ENCODE measurements around the gene FADS2. TPM values are rescaled to one million over a fixed set of nuclear protein-coding genes. Genes with fewer than 3 reads are reported as not detected.

FADS2 gene
- total and polyA plus RNA-seq, 9 of the 15 experiments (the other 6 are each of a cell fraction or from before 2014, with no cell fraction given), result 2.9 to 42.8 (median 16.2) TPM

- WGBS (ENCODE audit: insufficient coverage, low coverage, missing lambda C conversion rate), result 83% methylated on average over 18 of the region's 24 CpGs
- no TSS peak for BruUV-seq (replicated peaks)
- FAIRE-seq (no peak), ATAC-seq (no peak), DNase-seq (ENCODE audit: extremely low read depth in 1 of 4, low spot score in 3 of 4) (no peak)
- no peaks in the 10 kb centered on the region for H3K9me1 ChIP-seq (ENCODE audit: control insufficient read depth, insufficient read depth, low read length)
- peaks cover 0 to 39% of the 10 kb centered on the region in 2 experiments; a peak in 2 of 5 replicates for H3K4me1 ChIP-seq (replicated peaks in 1 of 2; ENCODE audit: control insufficient read depth in 2 of 2, insufficient read depth in 2 of 2, low read length in 2 of 2)
- H4K20me1 ChIP-seq (replicated peaks; ENCODE audit: control insufficient read depth, insufficient read depth, low read length), result peaks cover 6% of the 10 kb centered on the region; the same call in 1 of the 2 replicates
- H3K27me3 ChIP-seq (ENCODE audit: control insufficient read depth in 2 of 2, insufficient read depth in 2 of 2, low read length in 2 of 2), result no peaks in the 10 kb centered on the region
- CTCF ChIA-PET (ENCODE audit: low intra/inter-chr PET ratio), result no interaction called here
- no peak overlapping the region for H3K27ac ChIP-seq (ENCODE audit: extremely low read depth, low read depth, low read length)
- no peaks in the 10 kb centered on the region for H3K79me2 ChIP-seq (ENCODE audit: control insufficient read depth, insufficient read depth, low read length)
- in situ Hi-C loops (cut with MboI) (no loop called here), intact Hi-C loops (cut with micrococcal nuclease) (no loop called here)
- no peak overlapping the region; a peak in 1 of 4 replicates for H3K9ac ChIP-seq (ENCODE audit: insufficient read depth in 1 of 2, low read depth in 2 of 2, low read length in 2 of 2)
- H2AFZ ChIP-seq (ENCODE audit: low read depth, low read length), result no peak overlapping the region
- H3K4me3 ChIP-seq, result no peak overlapping the region
- POLR2A ChIA-PET, result interaction anchor here (0.6 to 2.8 kb wide), 4 partner anchors 11 to 353 kb away, joined by 4 to 21 read pairs (median 8); partner anchors contain the start of genes FEN1 and TMEM258
- H3K9me3 ChIP-seq (replicated peaks; ENCODE audit: control insufficient read depth, insufficient read depth, low read depth, low read length), result no peaks in the 10 kb centered on the region
- H3K36me3 ChIP-seq (ENCODE audit: control insufficient read depth, insufficient read depth, low read length), result peaks cover 37% of the 10 kb centered on the region; the same call in 2 of the 3 replicates
- no peak overlapping the region for H3K4me2 ChIP-seq (ENCODE audit: insufficient read depth, low read length)
- TF ChIP-seq POLR2G (IDR thresholded peaks at IDR 0.05; ENCODE audit: low read depth, low read length), result peak; percentile 47
- no peak for TF ChIP-seq MTA3 (IDR thresholded peaks at IDR 0.05; ENCODE audit: borderline replicate concordance)
Measured at GRCh38 chr11:61778920-61779650, 49.0 kb upstream of the FADS2 start.
